PC-3 (cell line): ENCODE measurements around the gene ADCK2. TPM values are rescaled to one million over a fixed set of nuclear protein-coding genes. Genes with fewer than 3 reads are reported as not detected.

Experiments
- ATAC-seq: fragments of 200-7000 bp; cut with Tn5 transposase; 2 replicates; pipeline ENCODE4 v1.9.1; 2020; ENCODE audit warnings: mild to moderate bottlenecking, moderate library complexity
- Bru-seq: library from RNA; stranded (reverse); fragments of 400-500 nt; gene quantifications from one replicate; lab custom pipeline; 2021; lab: Mats Ljungman, UMichigan
- BruChase-seq, 2 experiments: library from RNA; stranded (reverse); fragments of 400-500 nt; gene quantifications; one replicate each; lab custom pipeline; 2021; lab: Mats Ljungman, UMichigan
- BruUV-seq: library from RNA; stranded (reverse); fragments of 400-500 nt; replicated peaks from 2 replicates; lab custom pipeline; 2021; lab: Mats Ljungman, UMichigan
- CTCF ChIA-PET: fragments of 300-600 bp; sonication (Branson Sonifier 250); formaldehyde crosslinking; loops from one replicate; lab custom pipeline; 2022; ENCODE audit warnings: antibody characterized with exemption; lab: Charles Lee
- POLR2A ChIA-PET: fragments of 300-600 bp; sonication (Branson Sonifier 250); formaldehyde crosslinking; loops from one replicate; lab custom pipeline; 2022; ENCODE audit warnings: antibody characterized with exemption; ENCODE audit not compliant: unreplicated experiment; lab: Charles Lee
- DNase-seq: peaks from one replicate; pipeline ENCODE4 v3.0.0-alpha.2; 2015
- H2AFZ ChIP-seq: fragments of 300-600 bp; sonication (generic); 2 replicates; pipeline ENCODE4 v1.6.0; 2016; ENCODE audit warnings: antibody characterized with exemption, low read length
- H3F3A ChIP-seq: fragments of 300-600 bp; sonication (generic); one replicate; pipeline ENCODE4 v1.6.0; 2017; ENCODE audit warnings: antibody characterized with exemption, low read length, control low read depth, mild to moderate bottlenecking; ENCODE audit not compliant: unreplicated experiment
- H3K27ac ChIP-seq: fragments of 300-600 bp; sonication (generic); 2 replicates; pipeline ENCODE4 v1.5.1; 2016; ENCODE audit warnings: mild to moderate bottlenecking, low read length
- H3K27me3 ChIP-seq: fragments of 300-600 bp; sonication (generic); 2 replicates; pipeline ENCODE4 v1.6.1; 2016; ENCODE audit warnings: low read length, mixed read lengths
- H3K36me3 ChIP-seq: fragments of 300-600 bp; sonication (generic); 2 replicates; pipeline ENCODE4 v1.6.1; 2016; ENCODE audit warnings: low read depth, mixed run types, low read length, mixed read lengths
- H3K4me1 ChIP-seq: fragments of 300-600 bp; sonication (generic); 2 replicates; pipeline ENCODE4 v1.5.1; 2016; ENCODE audit warnings: low read length; ENCODE audit not compliant: insufficient read depth
- H3K4me2 ChIP-seq: fragments of 300-600 bp; sonication (generic); 2 replicates; pipeline ENCODE4 v1.6.0; 2016; ENCODE audit warnings: low read length
- H3K4me3 ChIP-seq: fragments of 300-600 bp; sonication (generic); 2 replicates; pipeline ENCODE4 v1.5.1; 2016; ENCODE audit warnings: mild to moderate bottlenecking, low read length, mixed read lengths
- H3K79me2 ChIP-seq: fragments of 300-600 bp; sonication (generic); 2 replicates; pipeline ENCODE4 v1.6.1; 2017; ENCODE audit warnings: low read length, mixed read lengths
- H3K9ac ChIP-seq: fragments of 300-600 bp; sonication (generic); 2 replicates; pipeline ENCODE4 v1.6.0; 2016; ENCODE audit warnings: mild to moderate bottlenecking, low read length
- H3K9me2 ChIP-seq: fragments of 300-600 bp; sonication (generic); replicated peaks from 2 replicates; pipeline ENCODE4 v1.6.1; 2016; ENCODE audit warnings: mixed run types, low read length, mixed read lengths
- H3K9me3 ChIP-seq: fragments of 300-600 bp; sonication (generic); 2 replicates; pipeline ENCODE4 v1.6.1; 2016; ENCODE audit warnings: low read length, mixed read lengths
- H4K20me1 ChIP-seq: fragments of 300-600 bp; sonication (generic); 2 replicates; pipeline ENCODE4 v1.6.1; 2016; ENCODE audit warnings: low read length, mixed read lengths
- EZH2 ChIP-seq: fragments of 300-600 bp; sonication (generic); IDR thresholded peaks from one replicate; pipeline ENCODE4 v1.6.1; 2017; ENCODE audit warnings: antibody characterized with exemption, mild to moderate bottlenecking, low read length; ENCODE audit not compliant: unreplicated experiment
- EZH2phosphoT487 ChIP-seq: fragments of 300-600 bp; sonication (generic); IDR thresholded peaks from 2 replicates; pipeline ENCODE4 v1.6.1; 2018; ENCODE audit warnings: mild to moderate bottlenecking, antibody characterized with exemption, low read length, borderline replicate concordance
- intact Hi-C: fragments of 100-400 bp; cut with micrococcal nuclease; formaldehyde crosslinking; loops from 2 replicates; pipeline ENCODE4 v1.9.0; 2023
- long read RNA-seq: library from polyadenylated mRNA; unstranded; transcript quantifications from one replicate; pipeline ENCODE4 v2.0.0, GENCODE V29; 2021; ENCODE audit not compliant: unreplicated experiment
- total RNA-seq: library from RNA; depleted of rRNA; stranded (reverse); fragments of >200 nt; gene quantifications from 2 replicates; pipeline ENCODE4 v1.2.3, GENCODE V29; 2014; rRNA removed
- TF ChIP-seq, protein P1 (sequence below): fragments of 300-600 bp; sonication (generic); conservative IDR thresholded peaks from 2 replicates; pipeline ENCODE4 v1.5.1; 2017; ENCODE audit warnings: antibody characterized with exemption, low read depth, mild to moderate bottlenecking, low read length

Gene ADCK2, protein sequence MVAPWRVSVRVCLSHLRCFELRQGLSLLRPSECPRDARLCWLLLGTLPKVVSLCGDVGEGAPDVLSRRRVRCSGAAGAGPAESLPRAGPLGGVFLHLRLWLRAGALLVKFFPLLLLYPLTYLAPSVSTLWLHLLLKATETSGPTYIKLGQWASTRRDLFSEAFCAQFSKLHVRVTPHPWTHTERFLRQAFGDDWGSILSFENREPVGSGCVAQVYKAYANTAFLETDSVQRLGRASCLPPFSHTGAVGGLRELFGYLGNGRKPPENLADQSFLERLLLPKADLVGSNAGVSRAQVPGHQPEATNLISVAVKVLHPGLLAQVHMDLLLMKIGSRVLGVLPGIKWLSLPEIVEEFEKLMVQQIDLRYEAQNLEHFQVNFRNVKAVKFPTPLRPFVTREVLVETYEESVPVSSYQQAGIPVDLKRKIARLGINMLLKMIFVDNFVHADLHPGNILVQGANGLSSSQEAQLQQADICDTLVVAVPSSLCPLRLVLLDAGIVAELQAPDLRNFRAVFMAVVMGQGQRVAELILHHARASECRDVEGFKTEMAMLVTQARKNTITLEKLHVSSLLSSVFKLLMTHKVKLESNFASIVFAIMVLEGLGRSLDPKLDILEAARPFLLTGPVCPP
- total RNA-seq (29.4 and 39.3 TPM in 2 replicates), Bru-seq, nascent RNA (percentile 51 among the genes with signal in this experiment), BruChase-seq, experiment 1, labeled RNA remaining after a 6-hour chase (percentile 67 among the genes with signal in this experiment), BruChase-seq, experiment 2, labeled RNA remaining after a 2-hour chase (percentile 54 among the genes with signal in this experiment)
- long read RNA-seq, transcript ADCK2-201 (8 exons, 2,377 nt), result major isoform, 110 of 140 reads
- long read RNA-seq, partial matches to known transcripts, result 2 of 140 reads
- long read RNA-seq, other reads (novel, unspliced or antisense), result 28 of 140 reads

DNA sequence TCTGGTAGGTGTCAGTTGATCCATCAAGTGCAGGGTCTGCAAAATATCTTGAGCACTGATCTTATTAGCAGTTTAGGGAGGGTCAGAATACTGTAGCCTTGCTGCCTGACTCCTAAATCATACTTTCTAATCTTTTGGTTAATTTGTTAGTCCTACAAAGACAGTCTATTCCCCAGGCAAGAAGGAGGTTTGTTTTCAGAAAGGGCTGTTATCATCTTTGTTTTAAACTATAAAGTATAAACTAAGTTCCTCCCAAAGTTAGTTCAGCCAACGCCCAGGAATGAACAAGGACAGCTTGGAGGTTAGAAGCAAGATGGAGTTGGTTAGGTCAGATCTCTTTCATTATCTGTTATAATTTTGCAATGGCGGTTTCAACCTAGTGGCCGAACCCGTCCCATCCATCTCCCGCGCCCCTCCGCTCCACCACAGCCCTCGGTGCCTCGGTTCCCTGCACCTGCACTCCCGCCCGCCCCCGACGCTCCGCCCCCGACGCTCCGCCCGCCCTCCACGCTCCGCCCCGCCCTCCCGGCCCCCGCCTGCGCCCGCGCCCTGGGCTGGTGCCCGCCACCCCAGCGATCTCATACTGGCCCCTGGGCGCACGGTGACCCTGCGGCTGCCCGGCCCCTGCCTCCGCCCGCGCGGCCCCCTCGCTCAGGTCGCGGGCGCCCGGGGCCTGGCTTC lies at the start of gene ADCK2:
Gene ADCK2, plus strand, starts transcription at position 564 of the 681 bp plus-strand sequence. CDS start 386 bp downstream, outside the sequence.
- H2AFZ ChIP-seq, result peak within 1 kb of the TSS; percentile 80
- DNase-seq, result peak; percentile 35
- peak; percentile 61 for ATAC-seq
- no peak for TF ChIP-seq EZH2
- TF ChIP-seq, protein P1, sequence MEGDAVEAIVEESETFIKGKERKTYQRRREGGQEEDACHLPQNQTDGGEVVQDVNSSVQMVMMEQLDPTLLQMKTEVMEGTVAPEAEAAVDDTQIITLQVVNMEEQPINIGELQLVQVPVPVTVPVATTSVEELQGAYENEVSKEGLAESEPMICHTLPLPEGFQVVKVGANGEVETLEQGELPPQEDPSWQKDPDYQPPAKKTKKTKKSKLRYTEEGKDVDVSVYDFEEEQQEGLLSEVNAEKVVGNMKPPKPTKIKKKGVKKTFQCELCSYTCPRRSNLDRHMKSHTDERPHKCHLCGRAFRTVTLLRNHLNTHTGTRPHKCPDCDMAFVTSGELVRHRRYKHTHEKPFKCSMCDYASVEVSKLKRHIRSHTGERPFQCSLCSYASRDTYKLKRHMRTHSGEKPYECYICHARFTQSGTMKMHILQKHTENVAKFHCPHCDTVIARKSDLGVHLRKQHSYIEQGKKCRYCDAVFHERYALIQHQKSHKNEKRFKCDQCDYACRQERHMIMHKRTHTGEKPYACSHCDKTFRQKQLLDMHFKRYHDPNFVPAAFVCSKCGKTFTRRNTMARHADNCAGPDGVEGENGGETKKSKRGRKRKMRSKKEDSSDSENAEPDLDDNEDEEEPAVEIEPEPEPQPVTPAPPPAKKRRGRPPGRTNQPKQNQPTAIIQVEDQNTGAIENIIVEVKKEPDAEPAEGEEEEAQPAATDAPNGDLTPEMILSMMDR, result no peak
- no peak for TF ChIP-seq EZH2phosphoT487
- H3K27ac ChIP-seq, result peak within 1 kb of the TSS; percentile 33; the same call in 1 of the 2 replicates
- peak within 1 kb of the TSS; percentile 71 for H3K4me3 ChIP-seq
- peak within 1 kb of the TSS; percentile 78 for H3K9ac ChIP-seq
- H3K79me2 ChIP-seq, result peaks cover 15% of the 10 kb centered on the region; the same call in 1 of the 2 replicates
- H3K4me1 ChIP-seq, result peaks cover 25% of the 10 kb centered on the region
- TSS peak; percentile 65 for BruUV-seq
- ChIA-PET CTCF (no interaction called here), POLR2A (no interaction called here)
- H3K9me2 ChIP-seq, result no peaks in the 10 kb centered on the region
- intact Hi-C loops, result loop anchor here (1.0 to 10.0 kb wide), 3 partner anchors 24 to 252 kb away; partner anchors contain the start of genes BRAF and NDUFB2
- no peaks in the 10 kb centered on the region for H3K9me3 ChIP-seq
- H4K20me1 ChIP-seq, result no peaks in the 10 kb centered on the region
- peak within 1 kb of the TSS; percentile 96 for H3K4me2 ChIP-seq
- H3F3A ChIP-seq, result no peaks in the 10 kb centered on the region
- no peaks in the 10 kb centered on the region for H3K36me3 ChIP-seq
- no peaks in the 10 kb centered on the region for H3K27me3 ChIP-seq

DNA sequence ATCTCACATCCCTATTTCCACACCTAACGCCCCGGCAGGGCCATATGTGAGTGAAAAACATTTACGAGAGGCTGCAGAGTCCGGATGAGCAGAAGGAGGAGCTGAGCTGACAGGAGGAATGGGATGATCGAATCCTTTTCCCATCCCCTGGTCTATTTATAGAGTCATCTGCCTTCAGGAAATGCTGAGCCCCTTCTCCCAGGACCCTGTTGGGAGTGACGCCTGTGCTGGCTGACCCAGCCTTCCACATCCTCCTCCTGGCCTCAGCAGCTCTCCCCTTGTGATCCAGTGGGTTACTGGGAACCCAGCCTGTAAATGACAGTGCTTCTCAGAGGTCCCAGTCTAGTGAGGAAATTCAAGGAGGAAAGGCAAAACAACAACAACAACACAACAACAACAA lies 48.8 kb upstream of the ADCK2 start:
- no peak for DNase-seq
- Histone ChIP-seq H2AFZ (no peak overlapping the region), H3K79me2 (no peaks in the 10 kb centered on the region), H3F3A (no peaks in the 10 kb centered on the region), H3K36me3 (no peaks in the 10 kb centered on the region), H3K27me3 (no peaks in the 10 kb centered on the region), H3K9me2 (no peaks in the 10 kb centered on the region), H3K27ac (no peak overlapping the region), H3K4me3 (no peak overlapping the region), H4K20me1 (no peaks in the 10 kb centered on the region), H3K4me1 (peaks cover 44% of the 10 kb centered on the region), H3K9ac (no peak overlapping the region), H3K4me2 (no peak overlapping the region), H3K9me3 (no peaks in the 10 kb centered on the region)
- no peak for TF ChIP-seq EZH2phosphoT487
- TF ChIP-seq, protein P1, result no peak
- BruUV-seq, result no TSS peak
- CTCF ChIA-PET, result interaction anchor here (0.8 kb wide), 1 partner anchor 98 kb away, joined by 6 read pairs; no protein-coding TSS in a partner anchor
- POLR2A ChIA-PET, result interaction anchor here (0.6 kb wide), 1 partner anchor 17 kb away, joined by 3 read pairs; the partner anchor contains the start of gene DENND2A
- intact Hi-C loops, result no loop called here
- ATAC-seq, result no peak
